MM.1S (cell line): ENCODE results near the gene LYPD1.

Experiments used
- DNase-seq: peaks from one replicate; pipeline ENCODE4 v3.0.0-alpha.2; 2015
- H2AFZ ChIP-seq: fragments of 300-600 bp; sonication (generic); 2 replicates; pipeline ENCODE4 v1.6.0; 2016; ENCODE audit warnings: antibody characterized with exemption, low read length
- H3F3A ChIP-seq: fragments of 300-600 bp; sonication (generic); 2 replicates; pipeline ENCODE4 v1.6.1; 2016; ENCODE audit warnings: mild to moderate bottlenecking, antibody characterized with exemption, low read length, moderate library complexity, mixed read lengths; ENCODE audit not compliant: insufficient read depth
- H3K27ac ChIP-seq: fragments of 300-600 bp; sonication (generic); 2 replicates; pipeline ENCODE4 v1.5.1; 2016; ENCODE audit warnings: mild to moderate bottlenecking, low read length
- H3K27me3 ChIP-seq: fragments of 300-600 bp; sonication (generic); replicated peaks from 2 replicates; pipeline ENCODE4 v1.6.0; 2016; ENCODE audit warnings: low read length; ENCODE audit not compliant: insufficient read depth
- H3K36me3 ChIP-seq: fragments of 300-600 bp; sonication (generic); replicated peaks from 2 replicates; pipeline ENCODE4 v1.6.1; 2016; ENCODE audit warnings: mild to moderate bottlenecking, low read length, mixed read lengths; ENCODE audit not compliant: insufficient read depth
- H3K4me1 ChIP-seq: fragments of 300-600 bp; sonication (generic); 2 replicates; pipeline ENCODE4 v1.6.1; 2016; ENCODE audit warnings: low read length, mixed read lengths
- H3K4me2 ChIP-seq: fragments of 300-600 bp; sonication (generic); 2 replicates; pipeline ENCODE4 v1.6.0; 2016; ENCODE audit warnings: low read depth, low read length
- H3K4me3 ChIP-seq: fragments of 300-600 bp; sonication (generic); 2 replicates; pipeline ENCODE4 v1.5.1; 2016; ENCODE audit warnings: low read length, mixed read lengths
- H3K79me2 ChIP-seq: fragments of 300-600 bp; sonication (generic); 2 replicates; pipeline ENCODE4 v1.6.1; 2016; ENCODE audit warnings: mixed run types, low read length, mixed read lengths
- H3K9ac ChIP-seq: fragments of 300-600 bp; sonication (generic); 2 replicates; pipeline ENCODE4 v1.6.1; 2016; ENCODE audit warnings: low read length, mixed read lengths
- H3K9me2 ChIP-seq: fragments of 300-600 bp; sonication (generic); replicated peaks from 2 replicates; pipeline ENCODE4 v1.6.1; 2016; ENCODE audit warnings: mild to moderate bottlenecking, low read length, mixed read lengths; ENCODE audit not compliant: insufficient read depth
- H3K9me3 ChIP-seq: fragments of 300-600 bp; sonication (generic); replicated peaks from 2 replicates; pipeline ENCODE4 v1.6.1; 2016; ENCODE audit warnings: mild to moderate bottlenecking, low read length, mixed read lengths; ENCODE audit not compliant: insufficient read depth
- H4K20me1 ChIP-seq: fragments of 300-600 bp; sonication (generic); 2 replicates; pipeline ENCODE4 v1.6.1; 2016; ENCODE audit warnings: mild to moderate bottlenecking, low read length, moderate library complexity, mixed read lengths; ENCODE audit not compliant: insufficient read depth
- EZH2 ChIP-seq: fragments of 300-600 bp; sonication (generic); optimal IDR thresholded peaks from 2 replicates; pipeline ENCODE3; 2017; ENCODE audit warnings: low read depth, mild to moderate bottlenecking, antibody characterized with exemption, low read length, mixed read lengths
- EZH2phosphoT487 ChIP-seq: fragments of 300-600 bp; sonication (generic); IDR thresholded peaks from 2 replicates; pipeline ENCODE4 v1.6.1; 2018; ENCODE audit warnings: antibody characterized with exemption, low read length
- TF ChIP-seq, protein P1 (sequence below): fragments of 300-600 bp; sonication (generic); IDR thresholded peaks from 2 replicates; pipeline ENCODE4 v1.5.1; 2016; ENCODE audit warnings: antibody characterized with exemption, low read length, mixed read lengths

Gene LYPD1

DNA sequence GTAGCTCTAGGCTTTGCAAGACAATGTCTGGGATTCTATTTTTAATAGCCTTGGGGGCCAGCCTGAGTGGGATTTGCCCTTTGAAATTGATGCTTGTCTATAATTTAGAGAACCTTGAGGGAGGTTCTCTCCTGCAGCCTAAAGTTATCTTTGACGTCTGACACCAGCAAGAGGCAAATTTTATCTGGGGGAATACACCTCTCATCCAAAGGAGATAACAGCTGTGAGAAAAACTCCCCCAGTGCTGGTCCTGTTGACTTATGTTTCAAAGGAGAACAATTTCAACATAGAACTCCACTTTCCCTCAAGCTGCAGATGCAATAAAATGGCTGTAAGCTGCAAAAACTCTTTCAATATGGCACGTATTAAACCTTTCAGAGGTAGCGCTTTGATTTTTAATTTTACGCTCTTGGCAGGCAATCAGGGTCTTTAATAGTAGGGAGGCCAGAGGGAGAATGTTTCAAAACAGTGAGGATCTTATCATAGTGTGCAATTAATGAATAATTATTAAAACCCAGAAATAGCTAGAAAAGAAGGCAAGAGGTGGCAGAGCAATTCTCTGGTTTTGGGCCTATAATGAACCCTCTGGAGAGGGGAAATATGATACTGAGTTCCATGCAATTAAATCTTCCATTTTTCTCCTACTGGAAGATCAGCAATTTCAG lies 62.4 kb downstream of the LYPD1 start:
- Histone ChIP-seq H3K27ac (no peak overlapping the region), H3K4me2 (no peak overlapping the region), H3K4me3 (no peak overlapping the region), H3F3A (no peaks in the 10 kb centered on the region), H3K79me2 (no peaks in the 10 kb centered on the region), H3K9me3 (no peaks in the 10 kb centered on the region), H4K20me1 (no peaks in the 10 kb centered on the region), H2AFZ (no peak overlapping the region), H3K9me2 (no peaks in the 10 kb centered on the region), H3K9ac (no peak overlapping the region), H3K4me1 (no peaks in the 10 kb centered on the region), H3K27me3 (no peaks in the 10 kb centered on the region), H3K36me3 (no peaks in the 10 kb centered on the region)
- no peak for DNase-seq
- TF ChIP-seq EZH2phosphoT487, result no peak
- TF ChIP-seq, protein P1, sequence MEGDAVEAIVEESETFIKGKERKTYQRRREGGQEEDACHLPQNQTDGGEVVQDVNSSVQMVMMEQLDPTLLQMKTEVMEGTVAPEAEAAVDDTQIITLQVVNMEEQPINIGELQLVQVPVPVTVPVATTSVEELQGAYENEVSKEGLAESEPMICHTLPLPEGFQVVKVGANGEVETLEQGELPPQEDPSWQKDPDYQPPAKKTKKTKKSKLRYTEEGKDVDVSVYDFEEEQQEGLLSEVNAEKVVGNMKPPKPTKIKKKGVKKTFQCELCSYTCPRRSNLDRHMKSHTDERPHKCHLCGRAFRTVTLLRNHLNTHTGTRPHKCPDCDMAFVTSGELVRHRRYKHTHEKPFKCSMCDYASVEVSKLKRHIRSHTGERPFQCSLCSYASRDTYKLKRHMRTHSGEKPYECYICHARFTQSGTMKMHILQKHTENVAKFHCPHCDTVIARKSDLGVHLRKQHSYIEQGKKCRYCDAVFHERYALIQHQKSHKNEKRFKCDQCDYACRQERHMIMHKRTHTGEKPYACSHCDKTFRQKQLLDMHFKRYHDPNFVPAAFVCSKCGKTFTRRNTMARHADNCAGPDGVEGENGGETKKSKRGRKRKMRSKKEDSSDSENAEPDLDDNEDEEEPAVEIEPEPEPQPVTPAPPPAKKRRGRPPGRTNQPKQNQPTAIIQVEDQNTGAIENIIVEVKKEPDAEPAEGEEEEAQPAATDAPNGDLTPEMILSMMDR, result no peak
- no peak for TF ChIP-seq EZH2

DNA sequence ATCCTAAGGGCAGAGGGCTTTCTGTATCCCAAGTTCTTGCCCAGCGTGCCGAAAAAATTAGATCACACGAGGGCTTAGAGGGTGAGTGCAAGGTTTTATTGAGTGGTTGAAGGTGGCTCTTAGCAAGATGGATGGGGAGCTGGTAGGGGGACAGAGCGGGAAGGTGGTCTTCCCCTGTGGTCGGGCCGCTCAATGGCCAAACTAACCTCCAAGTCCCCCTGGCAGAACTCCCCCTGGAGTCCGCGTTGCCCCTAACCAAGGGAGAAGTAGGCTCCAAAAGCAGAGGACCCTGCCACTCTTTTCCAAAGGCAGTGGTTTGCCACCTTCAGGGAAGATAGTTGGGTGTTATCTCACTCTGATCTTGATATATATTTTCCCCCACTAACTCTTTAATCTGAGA lies 63.4 kb downstream of the LYPD1 start:
- Histone ChIP-seq H3K27me3 (no peaks in the 10 kb centered on the region), H3K4me1 (no peaks in the 10 kb centered on the region)
- TF ChIP-seq EZH2 (no peak), EZH2phosphoT487 (no peak)
- TF ChIP-seq, protein P1, result no peak

DNA sequence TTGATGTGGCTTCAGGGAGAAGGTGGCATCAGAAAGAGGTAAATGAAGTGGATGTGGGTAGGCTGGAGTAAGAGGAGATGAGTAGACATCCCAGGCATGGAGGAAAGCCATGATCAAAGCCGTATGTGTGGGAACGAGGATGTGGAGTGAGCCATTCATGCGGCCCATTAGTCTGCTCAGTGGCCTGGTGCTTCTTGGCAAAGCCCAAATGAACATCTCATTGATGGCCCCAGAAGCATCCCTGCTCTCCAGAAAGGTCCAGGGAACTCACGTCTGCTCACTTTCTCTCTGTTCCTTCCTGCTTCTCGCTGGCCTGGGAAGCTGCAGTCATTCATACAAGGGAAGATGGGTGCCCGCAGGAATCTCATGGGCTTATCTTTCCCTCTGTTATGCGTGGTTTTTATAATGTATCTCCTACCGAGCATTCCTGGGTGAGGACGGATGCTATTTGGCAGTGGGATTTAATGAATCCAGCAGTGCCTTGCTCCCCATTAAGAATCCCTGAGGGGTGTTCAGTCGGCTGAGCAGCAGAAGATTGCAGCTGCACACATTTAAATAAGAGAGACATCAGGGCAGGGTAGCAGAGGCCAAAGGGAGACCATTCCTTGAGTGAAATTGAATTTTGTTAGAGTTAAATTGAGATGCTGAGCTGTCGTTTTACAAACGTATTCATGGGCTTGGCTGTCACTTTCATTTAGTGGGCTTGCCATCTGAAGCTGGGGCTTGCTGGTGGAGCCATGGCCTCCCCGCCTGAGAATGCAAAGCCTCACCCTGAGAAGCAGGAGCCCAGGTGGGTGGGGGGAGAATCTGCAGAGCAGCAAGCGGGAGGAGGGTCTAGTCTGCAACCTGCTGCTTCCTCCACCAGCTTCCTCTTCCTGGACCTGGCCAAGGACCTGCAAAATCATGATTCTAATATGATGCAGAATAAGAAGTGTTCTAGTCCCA lies 64.5 kb downstream of the LYPD1 start:
- Histone ChIP-seq H3K4me3 (no peak overlapping the region), H3K4me2 (no peak overlapping the region), H3K9me2 (no peaks in the 10 kb centered on the region), H3K27me3 (no peaks in the 10 kb centered on the region), H3K4me1 (no peaks in the 10 kb centered on the region), H3K9me3 (no peaks in the 10 kb centered on the region), H3F3A (no peaks in the 10 kb centered on the region), H4K20me1 (no peaks in the 10 kb centered on the region), H3K36me3 (no peaks in the 10 kb centered on the region), H3K9ac (no peak overlapping the region), H3K27ac (no peak overlapping the region), H3K79me2 (no peaks in the 10 kb centered on the region), H2AFZ (no peak overlapping the region)
- TF ChIP-seq EZH2 (no peak), EZH2phosphoT487 (no peak)
- TF ChIP-seq, protein P1, result no peak
- no peak for DNase-seq

More for the DNA sequence above, 63.4 kb downstream of the LYPD1 start:
- no peaks in the 10 kb centered on the region for H3K9me2 ChIP-seq
- DNase-seq, result no peak
- H3K9ac ChIP-seq, result no peak overlapping the region
- no peaks in the 10 kb centered on the region for H4K20me1 ChIP-seq
- H3K4me3 ChIP-seq, result no peak overlapping the region
- no peaks in the 10 kb centered on the region for H3K79me2 ChIP-seq
- H3K27ac ChIP-seq, result no peak overlapping the region
- H3F3A ChIP-seq, result no peaks in the 10 kb centered on the region
- H3K4me2 ChIP-seq, result no peak overlapping the region
- H3K36me3 ChIP-seq, result no peaks in the 10 kb centered on the region
- H2AFZ ChIP-seq, result no peak overlapping the region
- H3K9me3 ChIP-seq, result no peaks in the 10 kb centered on the region
